Neural cell (in vitro differentiated cells): ENCODE results near the gene SIRPB1.

Source experiments
- CTCF ChIP-seq: fragments of 450-650 bp; IDR thresholded peaks from 2 replicates; pipeline ENCODE4 v1.5.1; 2014; ENCODE audit warnings: antibody characterized with exemption, mild to moderate bottlenecking, moderate library complexity; ENCODE audit not compliant: poor library complexity, severe bottlenecking
- RAD21 ChIP-seq: fragments of 450-650 bp; conservative IDR thresholded peaks from 2 replicates; pipeline ENCODE4 v1.6.1; 2014; ENCODE audit warnings: antibody characterized with exemption, mild to moderate bottlenecking, moderate library complexity

GRCh38 chr20:1631309-1632151 lies 11.7 kb upstream of the SIRPB1 start:
- TF ChIP-seq CTCF: no peak
- TF ChIP-seq RAD21: no peak
